ENCODE results near the gene CD300LG.
"Not testable (repeated sequence)": the region's sequence is repeated elsewhere in the genome, so short reads cannot be mapped to it uniquely, and the experiment has no call there.

Gene CD300LG

DNA sequence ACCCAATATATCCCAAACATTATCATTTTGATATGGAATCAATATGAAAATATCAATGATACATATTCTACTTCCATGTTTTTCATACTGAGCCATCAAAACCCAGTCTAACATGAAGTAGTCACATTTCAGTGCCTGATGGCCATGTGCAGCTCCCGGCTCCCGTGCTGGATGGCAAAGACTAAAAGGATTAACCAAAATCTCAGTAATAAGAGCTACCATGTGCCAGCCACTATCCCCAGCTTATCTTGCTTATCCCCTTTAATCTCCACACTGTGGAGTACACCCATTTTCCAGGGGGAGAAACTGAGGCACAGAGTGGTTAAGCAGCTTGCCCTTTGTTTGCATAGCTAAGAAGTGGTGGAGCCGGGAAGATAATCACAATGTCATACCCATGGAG lies 9.2 kb downstream of the CD300LG start:
- DNase-seq = no peak

DNA sequence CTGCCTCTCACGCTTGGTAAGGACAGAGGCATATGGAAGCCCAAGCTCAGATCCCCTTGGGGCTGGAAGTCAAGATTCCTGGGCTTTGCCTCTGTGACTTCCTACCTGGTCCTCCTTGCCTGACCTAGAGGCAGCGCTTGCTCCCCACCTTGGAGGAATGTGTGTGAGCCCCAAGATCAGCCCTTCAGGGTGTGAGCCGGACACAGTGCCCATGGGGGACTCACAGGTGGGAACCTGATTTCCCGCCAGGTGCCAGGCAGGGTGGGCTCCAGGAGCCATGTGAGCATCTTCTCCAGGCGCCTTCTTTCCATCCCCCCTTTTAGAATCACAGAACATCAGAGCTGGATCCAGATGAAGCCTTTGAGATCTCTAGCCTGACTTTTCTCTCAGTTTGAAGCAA lies 10.2 kb downstream of the CD300LG start:
- no peak for DNase-seq

GRCh38 chr17:43857957-43858600 lies 11.1 kb downstream of the CD300LG start:
- no peak for DNase-seq

GRCh38 chr17:43860077-43860725 lies 13.2 kb downstream of the CD300LG start:
- no peak for DNase-seq

DNA sequence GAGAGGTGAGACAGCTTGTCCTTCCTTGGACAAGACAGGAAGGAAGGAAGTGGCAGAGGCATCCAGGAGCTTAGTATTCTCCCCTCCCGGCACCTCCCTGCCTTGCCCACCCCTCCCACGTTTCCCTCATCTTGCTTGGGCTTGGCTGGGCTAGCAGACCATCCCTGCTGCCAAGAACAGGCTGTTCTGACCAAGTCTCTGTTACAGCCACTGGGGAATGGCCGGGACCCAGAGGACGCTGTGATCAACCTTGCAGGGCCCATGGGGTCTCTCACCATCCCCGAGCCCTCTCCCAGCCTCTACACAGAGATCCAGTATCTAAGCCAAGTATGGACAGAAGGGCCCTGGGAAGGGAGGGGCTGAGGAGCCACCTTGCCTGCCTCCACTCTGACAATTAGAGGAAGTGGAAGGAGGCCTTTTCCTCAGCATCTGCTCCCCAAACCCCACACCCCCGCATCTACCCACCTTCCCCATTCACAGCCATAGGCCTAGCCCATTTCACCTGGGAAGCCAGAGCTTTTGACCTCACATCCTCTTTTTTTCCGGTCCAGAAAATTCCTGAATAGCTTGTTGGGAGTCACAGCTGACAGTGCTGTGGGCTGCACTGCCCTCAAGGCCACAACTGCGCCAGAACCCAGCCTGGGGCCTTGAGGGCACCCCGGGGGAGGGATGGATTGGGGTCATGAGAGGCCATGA lies 14.1 kb downstream of the CD300LG start:
- DNase-seq = no peak

GRCh38 chr17:43861960-43862359 lies 15.0 kb downstream of the CD300LG start:
- no peak for DNase-seq

GRCh38 chr17:43864161-43864984 lies 17.4 kb downstream of the CD300LG start:
- no peak for DNase-seq

GRCh38 chr17:43868226-43868994 lies 21.4 kb downstream of the CD300LG start:
- DNase-seq = no peak

DNA sequence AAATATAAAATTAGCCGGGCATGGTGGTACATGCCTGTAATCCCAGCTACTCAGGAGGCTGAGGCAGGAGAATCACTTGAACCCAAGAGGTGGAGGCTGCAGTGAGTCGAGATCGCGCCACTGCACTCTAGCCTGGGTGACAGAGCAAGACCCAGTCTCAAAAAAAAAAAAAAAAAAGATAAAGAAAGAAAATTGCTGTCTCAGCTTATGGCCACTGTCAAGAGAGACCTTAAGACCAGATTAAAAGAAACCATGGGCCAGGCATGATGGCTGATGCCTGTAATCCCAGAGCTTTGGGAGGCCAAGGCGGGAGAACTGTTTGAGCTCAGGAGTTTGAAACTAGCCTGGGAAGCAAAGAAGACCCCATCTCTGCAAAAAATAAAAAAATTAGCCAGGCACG lies 22.1 kb downstream of the CD300LG start:
- not testable (repeated sequence) for DNase-seq

DNA sequence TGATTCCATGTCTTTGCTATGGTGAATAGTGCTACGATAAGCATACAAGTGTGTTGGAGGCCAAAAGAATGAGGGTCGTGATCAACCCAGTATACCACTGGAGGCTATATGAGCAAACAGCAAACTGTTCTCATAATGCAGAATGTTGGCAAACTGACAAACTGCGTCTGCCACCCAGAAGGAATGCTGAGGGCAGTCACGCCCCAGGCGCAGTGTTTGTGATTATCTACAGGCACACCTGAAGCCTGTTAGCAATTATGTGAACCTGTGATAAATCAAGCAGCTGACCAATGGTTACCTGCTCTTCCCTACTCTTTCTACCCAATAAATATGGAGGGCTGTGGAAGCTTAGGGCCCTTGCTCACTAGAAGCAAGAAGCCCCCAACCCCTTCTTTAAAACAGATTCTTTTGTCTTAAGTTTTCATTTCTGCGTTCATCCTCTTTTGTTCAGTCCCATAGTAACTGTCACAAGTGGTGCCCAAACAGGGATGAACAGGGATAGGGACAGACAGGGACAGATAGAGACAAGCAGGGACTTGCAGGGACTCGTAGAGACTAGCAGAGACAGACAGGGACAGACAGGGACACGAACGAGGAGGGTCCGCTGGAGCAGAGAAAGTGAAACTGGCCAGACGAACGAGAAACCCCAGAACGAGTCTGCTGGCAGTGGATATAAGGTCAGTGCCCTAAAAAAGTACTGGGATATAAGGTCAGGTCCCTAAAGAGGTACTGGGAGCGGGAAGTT lies 25.1 kb downstream of the CD300LG start:
- no peak for DNase-seq

GRCh38 chr17:43873091-43873490 lies 26.1 kb downstream of the CD300LG start:
- no peak for DNase-seq

DNA sequence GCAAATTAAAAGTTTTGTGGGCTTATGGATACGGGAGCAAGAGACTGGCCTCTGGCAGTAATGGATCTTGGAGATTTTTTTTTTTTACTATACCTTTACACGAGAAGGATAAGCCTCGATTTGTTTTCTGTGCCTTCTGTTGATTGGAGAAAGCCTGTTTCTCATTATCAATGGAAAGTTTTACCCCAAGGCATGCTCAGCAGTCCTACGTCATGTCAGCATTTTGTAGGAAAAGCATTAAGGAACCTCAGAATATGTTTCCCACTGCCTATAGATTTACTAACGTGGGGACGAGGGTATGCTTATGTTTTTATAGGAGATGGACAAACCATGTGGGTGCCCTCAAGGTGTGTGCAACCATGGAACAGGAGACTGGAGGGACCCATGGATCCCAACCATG lies 26.8 kb downstream of the CD300LG start:
- DNase-seq = no peak

DNA sequence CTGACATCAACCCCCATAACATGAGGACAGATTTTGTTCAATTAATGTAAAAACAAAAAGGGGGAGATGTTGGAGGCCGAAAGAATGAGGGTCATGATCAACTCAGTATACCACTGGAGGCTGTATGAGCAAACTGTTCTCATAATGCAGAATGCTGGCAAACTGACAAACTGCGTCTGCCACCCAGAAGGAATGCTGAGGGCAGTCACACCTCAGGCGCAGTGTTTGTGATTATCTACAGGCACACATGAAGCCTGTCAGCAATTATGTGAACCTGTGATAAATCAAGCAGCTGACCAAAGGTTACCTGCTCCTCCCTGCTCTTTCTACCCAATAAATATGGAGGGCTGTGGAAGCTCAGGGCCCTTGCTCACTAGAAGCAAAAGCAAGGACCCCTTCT lies 27.3 kb downstream of the CD300LG start:
- DNase-seq = no peak

GRCh38 chr17:43875476-43876147 lies 28.6 kb downstream of the CD300LG start:
- DNase-seq = no peak

DNA sequence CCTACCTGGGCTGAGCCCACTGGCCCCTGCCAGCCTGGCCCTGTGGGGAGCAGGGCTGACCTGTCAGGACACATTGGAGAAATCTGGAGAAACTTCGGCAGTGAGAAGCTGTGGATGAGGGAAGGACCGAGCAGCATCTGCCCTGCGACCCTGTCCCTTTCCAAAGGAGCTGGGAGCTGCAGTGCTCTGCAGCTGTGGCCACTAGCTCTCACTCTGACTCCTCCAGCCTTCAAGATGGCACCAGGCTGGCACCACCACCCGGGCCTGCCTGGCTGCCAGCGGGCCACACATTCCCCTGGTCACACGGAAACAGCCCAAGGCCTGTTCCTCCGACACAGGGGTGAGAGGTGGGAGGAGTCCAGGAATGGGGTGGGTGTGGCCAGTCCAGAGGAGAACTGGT lies 30.1 kb downstream of the CD300LG start:
- no peak for DNase-seq

DNA sequence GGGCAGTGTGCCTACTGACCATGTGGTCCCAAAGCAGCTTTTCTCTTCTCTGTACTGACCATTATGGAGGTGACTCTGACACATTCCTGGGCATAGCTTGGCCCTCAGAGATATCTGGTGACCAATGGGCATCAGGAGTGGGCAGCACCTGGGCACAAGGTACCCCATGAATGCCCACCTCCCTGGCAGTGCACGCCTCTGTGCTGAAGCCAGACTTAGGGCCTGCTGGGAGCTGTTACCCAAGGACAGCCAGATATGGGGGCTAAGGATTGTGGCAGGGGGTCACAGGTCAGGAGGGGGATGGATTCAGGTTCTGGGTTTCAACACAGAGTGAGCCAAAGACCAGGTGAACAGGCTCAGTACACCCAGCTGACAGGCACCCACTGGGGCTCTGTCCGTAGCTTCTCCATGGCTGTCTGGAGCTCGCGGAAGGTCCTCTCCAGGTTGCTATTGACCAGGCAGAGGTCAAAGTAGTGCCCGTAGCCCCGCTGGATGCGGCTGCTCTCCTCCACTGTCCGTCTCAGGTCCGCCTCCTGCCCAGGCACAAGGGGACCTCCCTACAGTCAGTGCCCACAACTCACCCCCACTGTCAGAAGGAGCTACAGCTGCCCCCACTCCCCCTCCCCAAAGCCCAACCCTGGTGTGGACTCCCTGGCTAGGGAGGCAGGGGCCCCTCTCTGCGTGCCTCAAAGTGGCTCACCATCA lies 30.6 kb downstream of the CD300LG start:
- no peak for DNase-seq

GRCh38 chr17:43878260-43879175 lies 31.5 kb downstream of the CD300LG start:
- DNase-seq = peak; percentile 76

DNA sequence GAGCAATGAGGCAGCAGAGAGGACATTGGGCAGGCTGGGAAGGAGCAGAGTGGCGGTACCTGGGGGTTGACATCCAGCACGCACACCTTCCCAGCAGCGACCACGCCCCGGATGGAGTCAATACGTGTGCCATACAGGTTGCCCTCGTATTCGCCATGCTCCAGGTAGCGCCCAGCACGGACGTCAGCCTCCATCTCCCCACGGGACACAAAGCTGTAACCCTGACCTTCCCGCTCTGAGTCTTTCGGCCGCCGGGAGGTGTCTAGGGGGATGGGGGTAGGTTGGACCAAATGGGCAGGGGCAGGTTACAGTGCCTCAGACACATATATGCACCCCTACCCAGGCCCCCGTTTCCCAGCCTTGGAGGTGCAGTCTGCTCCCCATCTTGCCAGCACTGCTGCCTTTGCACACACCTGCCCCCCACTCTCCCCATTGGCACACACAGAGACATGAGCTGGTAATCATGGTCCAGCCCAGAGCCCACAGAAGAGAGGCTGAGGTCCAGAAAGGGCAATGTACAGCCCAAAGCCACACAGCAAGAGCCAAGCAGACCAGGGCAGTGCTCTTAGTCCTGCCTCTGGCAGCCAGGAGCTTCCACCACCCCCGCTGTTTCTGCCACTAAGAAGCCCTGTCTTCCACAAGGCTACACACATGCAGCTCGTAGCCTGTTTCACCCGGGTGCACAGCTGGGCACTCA lies 32.9 kb downstream of the CD300LG start:
- DNase-seq = no peak
